ENCODE results near the gene ATAD3B.

DNA sequence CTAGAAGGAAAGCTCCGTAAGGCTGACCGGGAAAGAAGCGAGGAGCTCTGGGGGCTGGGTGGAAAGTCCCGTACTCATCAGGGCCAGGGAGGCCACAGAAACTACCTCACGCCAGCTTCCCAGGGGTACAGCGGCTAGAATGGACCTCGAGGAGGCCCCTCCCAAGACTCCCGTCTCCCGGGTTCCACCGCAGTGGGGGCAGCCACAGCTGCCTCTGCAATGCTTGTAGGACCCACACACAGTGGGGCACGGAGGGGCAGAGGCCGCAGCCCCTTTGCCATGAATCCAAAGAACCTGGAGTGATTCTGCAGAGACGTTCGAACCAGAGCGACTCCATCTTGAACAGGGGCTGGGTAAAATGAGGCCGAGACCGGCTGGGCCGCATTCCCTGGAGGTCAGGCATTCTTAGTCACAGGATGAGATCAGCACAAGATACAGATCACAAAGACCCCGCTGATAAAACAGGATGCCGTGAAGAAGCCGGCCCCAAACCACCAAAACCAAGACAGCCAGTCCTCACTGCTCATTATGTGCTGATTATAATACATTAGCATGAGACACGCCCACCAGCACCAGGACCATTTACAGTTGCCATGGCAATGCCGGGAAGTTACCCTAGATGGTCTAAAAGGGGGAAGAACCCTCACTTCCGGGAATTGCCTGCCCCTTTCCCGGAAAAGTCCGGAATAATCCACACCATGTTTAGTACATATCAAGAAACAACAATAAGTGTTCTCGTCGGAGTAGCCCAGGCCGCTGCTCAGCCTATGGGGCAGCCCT lies 48.9 kb upstream of the ATAD3B start:
- TF ChIP-seq HDGF (IDR thresholded peaks at IDR 0.05; ENCODE audit: borderline replicate concordance) (no peak), ELF4 (IDR thresholded peaks at IDR 0.05) (no peak), SP1 (IDR thresholded peaks at IDR 0.05) (no peak), L3MBTL2 (conservative IDR thresholded peaks at IDR 0.05) (no peak), ZNF384 (IDR thresholded peaks at IDR 0.05) (no peak), BHLHE40 (IDR thresholded peaks at IDR 0.05; ENCODE audit: borderline replicate concordance) (no peak), SUZ12 (IDR thresholded peaks at IDR 0.05) (no peak), PKNOX1 (IDR thresholded peaks at IDR 0.05) (no peak), ARNT (IDR thresholded peaks at IDR 0.05) (no peak)
